HG03342 (cell line): ENCODE data around the gene RAI1.

Source experiments
- ATAC-seq: cut with Tn5 transposase; IDR thresholded peaks from one replicate; pipeline ENCODE4 v1.9.1; 2021; ENCODE audit warnings: mild to moderate bottlenecking, moderate library complexity; ENCODE audit not compliant: unreplicated experiment

Gene RAI1

DNA sequence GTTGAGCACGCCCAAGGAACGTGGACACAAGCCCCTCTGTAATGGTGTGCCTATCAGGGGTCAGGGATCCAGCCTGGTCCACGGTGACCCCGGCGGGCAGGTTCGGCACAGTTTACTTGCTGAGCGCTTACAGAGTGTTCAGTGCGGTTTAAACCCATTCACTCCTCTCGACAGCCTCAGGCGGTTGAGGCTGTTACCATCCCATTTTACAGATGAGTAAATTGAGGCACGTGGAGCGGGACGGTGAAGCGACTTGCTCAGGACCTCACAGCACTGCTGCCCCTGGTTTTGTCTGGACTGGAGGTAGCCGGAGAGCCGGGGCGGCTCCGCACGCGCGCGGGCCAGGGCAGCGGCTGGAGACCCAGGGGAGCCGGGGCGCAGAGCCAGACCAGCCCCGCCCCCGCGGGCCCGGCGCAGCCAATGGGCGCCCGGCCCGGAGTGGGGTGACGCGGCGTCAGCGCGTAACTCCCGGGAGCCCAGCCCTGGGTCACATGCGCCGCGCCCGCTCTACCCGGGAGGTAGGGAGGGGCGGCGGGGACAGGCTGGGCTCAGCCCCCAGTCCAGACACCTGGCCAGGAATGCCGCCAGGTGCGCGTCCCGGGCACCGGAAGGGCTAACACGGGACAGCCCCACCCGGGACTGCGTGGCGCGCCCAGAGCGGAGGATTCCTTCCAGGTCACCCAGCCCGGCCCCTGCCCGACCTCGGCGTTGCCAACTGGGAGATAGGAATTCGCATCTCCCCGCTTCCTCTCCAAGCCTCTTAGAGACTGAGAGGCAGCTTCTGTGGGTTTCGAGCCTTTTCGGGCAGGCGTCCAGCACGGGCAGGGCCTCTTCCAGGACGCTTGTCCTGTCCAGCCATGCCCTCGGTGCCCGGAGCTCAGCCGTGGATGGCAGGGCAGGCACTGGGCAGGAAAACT, 158.8 kb downstream of the RAI1 start:
- ATAC-seq, result peak; percentile 51

DNA sequence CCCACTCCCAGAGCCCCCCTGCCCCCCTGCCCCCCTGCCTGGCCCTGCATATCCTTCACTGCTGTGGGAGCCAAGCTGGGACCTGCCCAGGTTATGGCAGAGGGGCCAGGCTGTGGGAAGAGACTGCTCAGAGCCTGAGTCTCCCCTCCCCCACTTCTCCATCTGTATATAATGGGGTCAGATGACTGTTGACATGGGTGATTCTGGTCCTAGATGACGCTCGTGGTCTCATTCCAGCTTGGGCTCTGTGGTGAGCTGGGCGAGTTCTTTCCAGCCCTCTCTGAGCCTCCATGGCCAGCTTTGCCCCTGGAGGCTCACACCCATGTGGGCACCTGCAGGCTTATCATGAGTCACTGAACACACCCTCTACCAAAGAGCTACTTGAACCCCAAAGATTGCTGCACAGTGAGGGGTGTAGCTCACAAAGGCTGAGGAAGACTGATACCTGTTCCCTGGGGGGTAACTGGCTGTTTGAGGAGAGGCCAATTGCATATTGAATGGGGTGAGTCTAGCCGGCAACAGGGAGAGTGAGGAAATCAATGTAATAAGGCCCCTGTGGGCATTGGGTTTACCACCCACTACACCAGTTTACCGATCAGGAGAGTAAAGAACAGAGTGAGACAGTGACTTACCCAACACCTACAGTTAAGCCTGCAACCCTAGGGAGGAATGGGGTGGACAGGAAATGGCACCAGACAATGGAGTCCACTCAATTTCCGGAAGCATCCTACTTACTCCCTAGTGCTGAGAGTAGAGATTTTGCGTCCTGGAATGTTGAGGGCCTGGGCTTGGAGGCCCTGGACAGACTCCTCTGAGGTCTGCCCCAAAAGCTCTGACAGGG, 159.7 kb downstream of the RAI1 start:
- no peak for ATAC-seq

DNA sequence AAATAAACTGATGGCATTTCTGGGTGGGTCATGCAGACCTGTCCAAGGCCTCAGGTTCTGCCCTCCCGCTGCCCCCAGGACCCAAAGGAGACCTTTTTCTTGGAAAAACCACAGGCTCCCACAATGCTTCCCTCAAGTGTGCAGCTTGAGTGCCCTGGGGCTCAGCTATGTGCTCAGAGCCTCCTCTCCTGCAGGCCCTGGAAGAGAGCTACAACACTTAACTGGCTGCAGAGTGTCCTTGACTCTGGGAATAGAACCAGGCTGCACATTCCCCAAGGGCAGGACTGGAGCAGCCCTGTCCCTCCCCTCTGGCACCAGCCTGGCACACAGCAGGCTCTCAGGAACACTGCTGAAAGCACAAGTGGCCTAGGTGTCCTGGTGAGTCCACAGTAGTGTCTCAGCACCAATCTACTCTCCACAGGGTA, 160.4 kb downstream of the RAI1 start:
- ATAC-seq, result no peak

DNA sequence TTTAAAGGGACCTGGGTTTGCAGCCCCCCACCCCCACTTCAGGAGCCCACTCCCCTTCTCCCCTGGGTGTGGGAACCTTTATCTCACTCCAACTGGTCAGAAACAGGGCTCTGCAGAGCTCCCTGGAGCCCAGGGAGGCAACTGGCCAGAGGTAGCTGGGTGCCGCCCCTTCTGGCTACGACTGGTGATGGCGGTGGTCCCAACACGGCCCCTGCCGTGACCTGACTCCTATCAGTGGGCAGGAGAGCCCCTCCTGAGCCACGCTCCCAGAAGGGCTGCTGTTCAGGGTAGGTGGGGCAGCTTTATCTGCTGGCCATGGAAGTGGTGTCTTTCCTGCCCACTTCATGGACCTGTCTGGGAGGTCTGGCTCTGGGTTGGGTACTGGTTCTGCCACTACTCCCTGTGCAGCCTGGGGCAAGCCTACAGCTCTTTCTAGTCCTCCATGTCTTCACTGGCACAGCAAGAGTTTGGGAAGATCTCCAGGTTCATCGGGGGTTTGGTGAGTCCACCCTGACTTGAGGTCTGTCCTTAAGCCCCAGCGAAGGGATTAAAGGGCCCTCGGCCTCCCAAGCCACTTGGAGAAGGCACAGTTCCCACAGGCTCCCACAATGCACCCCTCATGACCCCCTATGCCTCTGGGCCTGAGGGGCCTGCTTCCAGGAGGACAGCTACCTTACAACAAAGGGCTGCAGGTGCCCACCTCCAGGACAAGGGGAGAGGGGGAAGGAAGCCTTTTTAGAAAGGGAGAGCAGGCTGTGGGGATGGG, 161.0 kb downstream of the RAI1 start:
- ATAC-seq, result no peak

DNA sequence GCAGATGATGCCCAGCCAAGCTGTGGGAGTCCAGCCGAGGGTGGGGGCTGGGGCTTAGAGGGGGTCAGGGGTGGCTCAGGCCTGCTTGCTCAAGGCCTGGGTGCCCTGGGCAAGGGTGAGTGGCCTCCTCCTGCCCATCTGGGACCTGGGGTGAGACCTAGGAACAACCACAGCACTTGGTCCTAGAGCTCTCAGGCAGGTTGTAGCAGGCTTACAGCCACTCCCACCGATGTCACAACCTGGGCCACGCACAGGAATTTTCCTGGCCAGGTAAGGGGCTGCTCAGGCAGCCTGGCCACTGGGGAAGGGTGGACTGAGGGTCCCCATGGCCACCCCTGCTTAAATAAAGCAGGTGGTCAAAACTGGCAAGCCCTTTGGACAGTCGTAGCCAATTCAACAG, 161.8 kb downstream of the RAI1 start:
- ATAC-seq, result no peak

DNA sequence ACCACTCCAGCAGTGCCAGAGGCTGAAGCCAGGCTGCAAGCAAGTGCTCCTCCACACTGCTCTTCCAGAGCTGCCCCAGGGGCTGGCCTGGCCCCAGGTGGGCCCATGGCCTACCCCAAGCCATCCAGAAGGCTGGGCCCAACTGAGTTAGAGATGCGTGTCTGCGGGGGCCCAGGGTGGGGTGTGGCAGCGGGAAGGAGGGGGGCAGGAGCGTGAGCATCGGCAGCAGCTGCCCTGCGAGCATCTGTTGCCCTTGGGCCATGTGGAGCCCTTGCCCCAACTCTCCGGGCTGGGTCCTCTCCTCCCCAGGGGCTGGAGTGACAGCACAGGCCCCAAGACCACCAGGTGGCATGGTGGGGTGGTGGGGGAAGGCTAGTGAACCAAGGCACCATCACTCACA, 162.8 kb downstream of the RAI1 start:
- no peak for ATAC-seq

DNA sequence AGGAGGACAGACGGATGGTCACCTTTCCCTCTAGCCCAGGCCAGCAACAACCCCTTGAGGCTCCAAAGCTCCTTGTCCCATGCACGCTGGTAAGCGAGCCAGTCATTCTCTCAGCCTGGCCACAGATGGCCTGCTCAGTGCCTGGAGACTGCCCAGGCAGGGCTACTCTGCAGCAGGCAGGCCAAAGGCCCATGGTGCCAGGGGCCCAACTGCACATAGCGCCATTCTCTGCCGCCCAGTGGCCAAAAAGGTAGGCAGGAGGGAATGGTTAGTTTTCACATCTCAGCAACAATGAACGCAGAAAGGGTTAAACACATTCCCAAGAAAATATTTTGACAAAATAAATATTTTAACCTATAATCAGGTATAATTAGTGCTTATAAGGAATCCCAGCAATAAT, 163.2 kb downstream of the RAI1 start:
- no peak for ATAC-seq

DNA sequence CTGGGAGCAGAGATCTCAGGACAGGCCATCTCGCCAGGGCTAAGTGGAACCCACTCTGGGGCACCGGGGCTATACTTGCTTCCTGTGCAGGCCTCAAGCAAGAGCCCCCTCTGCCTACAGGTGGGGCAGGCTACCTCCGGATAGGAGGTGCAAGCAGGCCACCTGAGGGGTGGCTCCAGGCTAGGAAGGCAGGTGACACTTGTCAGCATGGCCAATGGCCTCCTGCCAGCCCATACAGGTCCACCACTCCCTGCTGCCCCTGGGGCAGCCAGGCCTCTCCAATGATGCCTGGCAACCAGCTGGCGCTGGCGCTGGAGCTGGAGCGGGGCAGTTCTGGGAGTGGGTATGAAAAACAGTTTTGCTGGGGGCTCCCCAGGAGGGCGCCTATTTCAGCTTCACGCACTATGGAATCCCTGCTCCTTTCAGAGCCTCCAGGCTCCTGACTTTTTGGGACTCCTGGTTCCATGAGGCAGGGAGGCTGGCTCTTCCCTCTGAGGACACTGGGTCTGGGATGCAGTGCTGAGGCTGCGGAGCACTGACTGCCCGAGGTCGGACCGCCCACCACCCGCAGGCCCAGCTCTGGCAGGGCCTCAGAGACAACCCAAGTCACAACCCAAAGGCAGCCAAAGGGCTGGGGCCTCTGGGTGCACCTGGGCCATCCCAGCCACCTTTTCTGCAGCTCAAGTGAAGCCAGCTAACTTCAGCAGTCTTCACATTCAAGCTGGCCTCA, 164.0 kb downstream of the RAI1 start:
- ATAC-seq, result no peak

DNA sequence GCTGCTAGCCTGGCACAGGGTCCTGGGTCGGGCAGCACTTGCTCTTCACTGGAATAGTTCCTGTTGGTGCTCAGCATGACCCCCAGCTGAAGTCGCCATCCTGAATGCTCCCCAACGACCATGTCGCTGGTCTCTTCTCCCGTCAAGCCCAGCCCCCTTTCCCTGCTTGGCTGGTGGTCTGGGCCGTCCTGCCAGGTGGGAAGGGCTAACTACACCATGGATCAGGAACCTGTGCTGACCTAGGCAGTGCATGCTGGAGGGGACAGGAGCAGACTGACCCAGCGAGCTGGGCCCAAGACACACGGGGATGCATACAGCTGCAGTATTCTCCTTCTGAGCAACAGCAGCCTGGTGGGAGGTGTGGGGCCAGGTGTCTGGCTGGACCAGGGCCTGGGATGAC, 164.7 kb downstream of the RAI1 start:
- no peak for ATAC-seq

DNA sequence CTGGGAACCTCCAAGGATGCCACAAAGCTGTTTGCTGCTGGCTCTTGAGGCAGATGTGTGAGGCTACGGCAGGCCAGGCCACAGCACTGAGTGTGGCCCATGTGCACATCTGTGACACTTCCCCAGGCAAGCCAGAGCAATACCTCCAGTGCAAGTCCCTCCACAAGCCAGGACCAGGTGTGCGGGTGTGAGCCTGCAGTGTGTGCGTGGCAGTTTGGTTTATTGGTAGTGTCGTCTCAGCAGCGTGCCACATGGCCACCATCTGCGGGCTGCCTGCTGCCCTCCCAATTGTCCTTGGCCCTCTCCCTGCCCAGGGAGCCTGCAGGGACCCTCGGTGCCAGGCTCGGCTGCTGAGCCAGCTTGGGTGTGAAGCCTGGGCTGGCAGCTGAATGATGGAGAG, 165.4 kb downstream of the RAI1 start:
- no peak for ATAC-seq

DNA sequence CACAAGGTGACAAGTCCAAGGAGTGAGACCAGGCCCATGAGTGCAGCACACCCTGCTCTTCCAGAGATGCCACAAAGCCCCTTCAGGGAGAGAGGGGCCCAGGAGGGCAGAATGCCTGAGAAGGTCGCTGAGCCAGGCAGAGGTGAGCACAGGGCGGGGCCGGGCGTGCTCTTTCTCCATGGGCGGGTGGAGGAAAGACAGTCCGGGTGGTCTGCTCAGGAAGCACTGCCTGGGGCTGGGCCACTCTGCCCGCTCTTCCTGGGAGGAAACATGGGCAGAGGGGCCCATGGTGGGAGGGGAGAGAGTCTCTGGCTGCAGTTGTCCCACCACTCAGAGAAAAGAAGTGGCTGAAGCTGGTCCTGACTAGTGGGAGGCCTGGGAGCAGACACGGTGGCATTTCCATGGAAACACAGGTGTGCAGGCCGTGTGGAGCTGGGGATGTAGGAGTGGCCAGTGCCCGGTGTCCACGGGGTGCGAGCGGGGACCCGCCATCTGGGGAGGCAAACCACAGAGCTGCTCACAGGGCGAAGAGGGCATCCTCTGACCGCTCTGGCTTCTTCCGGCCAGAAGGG, 165.9 kb downstream of the RAI1 start:
- no peak for ATAC-seq

DNA sequence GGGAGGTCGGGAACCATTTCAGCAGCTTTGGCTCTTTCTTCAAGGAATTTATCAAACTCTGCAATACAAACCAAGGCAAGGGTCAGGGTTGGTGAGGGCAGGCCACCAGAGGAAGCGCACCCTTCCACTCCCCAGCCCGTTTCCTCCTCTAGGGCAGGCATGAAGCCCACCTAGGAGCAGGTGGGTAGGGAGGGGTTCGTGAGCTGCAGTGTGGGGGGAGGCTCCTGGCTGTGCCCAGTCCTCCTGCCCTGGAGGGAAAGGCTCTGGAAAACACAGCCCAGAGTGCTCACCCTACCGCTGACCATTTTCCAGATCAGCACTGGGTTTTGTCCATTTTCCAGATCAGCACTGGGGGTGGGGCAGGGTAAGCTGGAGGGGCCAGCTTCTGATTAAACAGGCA, 166.5 kb downstream of the RAI1 start:
- ATAC-seq, result no peak

DNA sequence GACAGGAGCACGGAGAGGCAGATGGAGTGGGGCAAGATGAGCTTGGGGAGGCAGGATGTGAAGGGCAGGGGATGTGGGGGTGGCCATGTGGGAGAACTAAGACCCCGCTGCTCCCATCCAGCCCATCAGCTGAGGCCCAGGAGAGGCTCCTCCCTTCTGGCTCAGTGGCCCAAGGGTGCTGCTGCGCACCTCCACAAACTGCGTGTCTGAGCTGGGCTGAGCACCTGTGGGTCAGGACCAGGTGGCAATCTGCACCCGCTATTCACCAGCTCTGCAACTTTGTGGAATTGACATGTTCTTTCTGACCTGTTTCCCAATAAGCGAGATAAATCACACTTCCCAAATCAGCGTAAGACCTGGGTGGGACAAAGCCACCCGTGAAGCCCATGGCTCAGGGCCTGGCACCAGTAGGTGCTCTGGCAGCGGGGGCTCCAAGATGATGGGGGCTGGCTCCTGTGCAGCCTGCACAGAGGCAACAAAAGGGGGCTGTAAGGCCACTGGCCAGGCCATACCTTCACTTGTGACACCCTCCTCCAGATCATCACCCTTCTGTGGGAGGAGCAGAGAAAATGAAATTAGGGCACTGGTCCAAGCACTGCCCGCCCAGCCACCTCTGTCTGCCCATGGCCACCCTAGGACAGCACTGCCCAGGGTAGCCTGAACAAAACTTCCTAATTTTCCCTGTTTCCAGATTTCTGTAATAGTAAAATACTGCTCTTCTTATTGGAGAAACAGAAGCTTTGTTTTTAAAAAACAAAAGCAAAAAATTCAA, 167.2 kb downstream of the RAI1 start:
- no peak for ATAC-seq

DNA sequence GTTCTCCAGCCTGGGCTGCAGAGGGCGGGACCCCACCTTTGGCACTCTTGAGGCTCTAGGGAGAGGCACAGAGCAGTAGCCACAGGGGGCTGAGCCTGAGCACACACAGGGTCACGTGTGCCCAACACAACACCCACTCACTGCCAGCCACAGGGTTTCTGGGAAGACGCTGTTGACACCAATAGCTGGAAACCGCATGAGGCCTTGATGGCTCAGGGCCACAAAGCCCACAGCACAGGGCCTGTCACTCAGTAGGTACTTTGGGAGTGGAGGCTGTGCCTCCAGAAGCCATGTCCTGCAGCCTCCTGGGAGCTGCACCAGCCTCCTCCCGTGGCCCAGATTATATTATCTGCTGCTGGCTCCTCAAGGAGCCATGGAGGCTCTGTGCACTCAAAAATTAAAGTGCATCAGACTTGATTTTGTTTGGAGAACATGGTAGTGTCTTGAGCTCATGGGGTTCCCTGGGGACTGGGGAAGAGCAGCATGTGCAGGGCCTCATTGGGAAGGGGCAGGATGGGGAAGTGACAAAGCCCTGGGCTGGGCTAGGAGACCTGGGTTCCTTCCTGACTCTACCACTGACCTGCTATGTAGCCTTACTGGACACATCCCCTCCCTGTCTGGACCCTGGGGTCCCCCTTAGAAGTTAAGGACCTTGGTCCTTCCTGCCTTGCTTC, 168.0 kb downstream of the RAI1 start:
- ATAC-seq, result no peak

DNA sequence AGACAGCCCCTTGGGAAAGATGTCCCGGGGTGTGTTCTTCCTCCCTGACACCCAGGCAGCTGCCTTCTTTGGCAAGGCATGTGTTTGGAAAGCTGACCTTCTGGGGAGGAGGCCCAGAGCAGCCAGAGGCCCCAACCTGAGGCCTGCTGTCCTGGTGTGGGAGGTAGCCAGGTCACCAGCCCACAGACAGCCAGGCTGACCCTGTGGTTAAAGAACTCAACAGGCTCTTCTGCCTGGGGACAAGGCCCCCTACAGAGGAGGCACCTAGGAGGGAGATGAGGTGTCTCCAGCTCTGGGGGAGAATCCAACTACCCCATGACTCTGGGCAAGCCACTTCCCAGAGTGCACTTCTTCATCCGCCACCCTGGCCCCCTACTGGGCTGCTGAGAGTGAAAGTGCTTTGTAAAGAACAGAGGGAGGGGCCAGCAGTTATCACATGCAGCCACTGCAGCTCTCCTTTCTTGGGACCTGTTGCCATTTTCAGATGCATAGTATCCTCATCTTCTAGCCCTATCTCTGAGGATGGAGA, 168.7 kb downstream of the RAI1 start:
- no peak for ATAC-seq

DNA sequence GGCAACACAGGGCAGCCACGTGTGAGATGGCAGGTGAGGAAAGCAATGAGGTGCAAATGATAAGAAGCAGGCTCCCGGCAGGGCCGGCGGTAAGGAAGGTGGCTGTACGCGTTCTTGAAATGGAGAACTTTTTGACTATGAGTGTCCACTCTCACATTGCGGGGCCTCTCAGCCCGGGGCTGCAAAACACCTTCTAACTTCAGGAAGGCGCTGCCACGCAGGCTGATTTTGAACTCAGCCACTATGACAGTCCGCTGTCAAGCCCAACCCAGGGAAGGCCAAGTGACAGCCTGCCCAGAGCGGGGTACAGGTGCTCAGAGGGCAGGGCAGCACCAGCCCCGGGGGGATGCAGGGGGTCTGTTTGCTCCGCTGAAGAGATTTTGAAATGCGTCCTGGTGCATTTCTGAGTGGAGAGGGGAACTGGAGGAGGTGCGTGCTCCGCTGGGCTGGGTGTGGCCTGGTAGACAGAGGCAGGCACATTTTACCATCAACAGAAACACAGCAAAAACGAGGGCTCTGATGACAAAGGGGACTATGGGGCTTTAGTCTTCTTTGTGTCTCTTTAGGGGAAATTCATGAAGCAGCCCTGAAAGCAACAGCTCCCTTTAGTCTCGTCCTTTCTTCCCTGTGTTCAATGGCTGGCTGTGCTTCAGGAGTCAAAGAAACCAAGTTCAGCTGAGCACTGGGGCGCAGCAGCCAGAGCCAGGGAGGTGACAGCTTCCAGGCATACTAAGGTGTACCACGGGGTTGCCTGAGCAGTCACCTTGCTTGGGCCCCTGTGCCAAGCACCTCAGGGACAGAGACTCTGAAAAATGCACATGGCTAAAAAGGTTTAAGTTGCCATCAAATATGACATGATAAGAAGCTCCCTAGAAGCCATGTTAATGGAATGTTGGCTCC, 170.1 kb downstream of the RAI1 start:
- no peak for ATAC-seq

DNA sequence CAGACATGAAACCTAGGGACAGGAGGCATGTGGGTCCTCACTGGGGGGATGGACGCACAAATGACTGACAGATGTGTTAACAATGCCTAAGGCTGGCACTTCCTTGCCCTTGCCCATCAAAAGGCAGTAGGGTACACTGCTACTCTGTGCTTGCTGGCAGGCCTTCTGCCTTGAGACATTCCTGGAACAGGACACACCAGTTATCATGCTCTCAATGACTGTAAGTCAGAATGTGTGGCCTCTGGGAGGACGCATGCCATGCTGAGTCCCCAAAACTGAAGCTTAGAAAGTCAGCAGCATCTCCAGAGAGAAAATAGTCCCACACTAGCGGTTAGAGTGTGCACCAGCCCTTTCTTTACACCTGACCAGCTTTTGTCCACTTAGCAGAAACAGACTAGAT, 171.7 kb downstream of the RAI1 start:
- ATAC-seq, result no peak
